HEK293 (cell line): ENCODE measurements around the gene CCDC127.

Source experiments
- CTCF ChIA-PET: fragments of 350-600 bp; formaldehyde crosslinking; extraction: SDS; loops from one replicate; lab custom pipeline; 2021; ENCODE audit warnings: antibody characterized with exemption; lab: Yijun Ruan, JAX
- POLR2A ChIA-PET: fragments of 300-600 bp; formaldehyde crosslinking; extraction: SDS; loops from one replicate; lab custom pipeline; 2020; ENCODE audit warnings: antibody characterized with exemption, inconsistent platforms; lab: Yijun Ruan, JAX
- H3K27ac ChIP-seq: fragments of 200-500 bp; sonication (Bioruptor generic); 2 replicates; pipeline ENCODE4 v1.5.1; 2014; ENCODE audit warnings: low read depth, low read length, control low read depth, inconsistent platforms; ENCODE audit errors: extremely low read depth
- H3K36me3 ChIP-seq, 2 experiments: fragments of 200-500 bp in 1 of 2; sonication (Bioruptor generic) in 1 of 2; 1 replicate in 1 of 2; 2 replicates in 1 of 2; pipeline ENCODE4 v1.5.1; 2014 to 2017; ENCODE audit warnings: inconsistent platforms in 2 of 2, low read length in 2 of 2; ENCODE audit not compliant: control insufficient read depth in 2 of 2, insufficient read depth in 1 of 2
- H3K4me1 ChIP-seq: fragments of 200-500 bp; sonication (Bioruptor generic); 2 replicates; pipeline ENCODE4 v1.5.1; 2014; ENCODE audit warnings: mild to moderate bottlenecking, low read length, inconsistent platforms; ENCODE audit not compliant: control insufficient read depth, insufficient read depth
- H3K4me3 ChIP-seq: 2 replicates; pipeline ENCODE4 v1.5.1; 2011; ENCODE audit warnings: low read depth, mild to moderate bottlenecking, control low read depth, low read length, moderate library complexity
- H3K9me3 ChIP-seq: fragments of 200-500 bp; sonication (Bioruptor generic); 2 replicates; pipeline ENCODE4 v1.5.1; 2014; ENCODE audit warnings: low read depth, low read length, inconsistent platforms; ENCODE audit not compliant: control insufficient read depth, insufficient read depth
- FEZF1 ChIP-seq: fragments of 450-650 bp; formaldehyde crosslinking; IDR thresholded peaks from 2 replicates; pipeline ENCODE4 v1.5.1; 2016; ENCODE audit warnings: missing biosample characterization, missing genetic modification characterization
- GFI1B ChIP-seq: fragments of 450-650 bp; formaldehyde crosslinking; IDR thresholded peaks from 2 replicates; pipeline ENCODE4 v1.5.1; 2016; ENCODE audit warnings: missing biosample characterization, missing genetic modification characterization
- HOXC10 ChIP-seq: sonication (generic); formaldehyde crosslinking; IDR thresholded peaks from 2 replicates; pipeline ENCODE4 v1.8.1; 2023; ENCODE audit warnings: mild to moderate bottlenecking, missing genetic modification reagents
- KLF10 ChIP-seq: fragments of 450-650 bp; IDR thresholded peaks from 2 replicates; pipeline ENCODE4 v1.5.1; 2018; ENCODE audit warnings: missing biosample characterization, mild to moderate bottlenecking, missing genetic modification characterization
- SCRT2 ChIP-seq: fragments of 450-650 bp; formaldehyde crosslinking; IDR thresholded peaks from 2 replicates; pipeline ENCODE4 v1.5.1; 2016; ENCODE audit warnings: missing biosample characterization, missing genetic modification characterization
- SP3 ChIP-seq: fragments of 450-650 bp; formaldehyde crosslinking; IDR thresholded peaks from 2 replicates; pipeline ENCODE4 v1.5.1; 2016; ENCODE audit warnings: missing biosample characterization, missing genetic modification characterization
- TSHZ1 ChIP-seq: fragments of 450-650 bp; formaldehyde crosslinking; IDR thresholded peaks from 2 replicates; pipeline ENCODE4 v1.5.1; 2016; ENCODE audit warnings: missing biosample characterization, missing genetic modification characterization, borderline replicate concordance
- WT1 ChIP-seq: fragments of 450-650 bp; formaldehyde crosslinking; IDR thresholded peaks from 2 replicates; pipeline ENCODE4 v1.5.1; 2016; ENCODE audit warnings: missing biosample characterization, missing genetic modification characterization
- ZBTB1 ChIP-seq: fragments of 450-650 bp; formaldehyde crosslinking; IDR thresholded peaks from 2 replicates; pipeline ENCODE4 v1.5.1; 2016; ENCODE audit warnings: missing biosample characterization, missing genetic modification characterization
- ZBTB17 ChIP-seq: fragments of 450-650 bp; formaldehyde crosslinking; IDR thresholded peaks from 2 replicates; pipeline ENCODE4 v1.5.1; 2016; ENCODE audit warnings: missing biosample characterization, missing genetic modification characterization
- ZBTB6 ChIP-seq: fragments of 450-650 bp; formaldehyde crosslinking; IDR thresholded peaks from 2 replicates; pipeline ENCODE4 v1.5.1; 2017; ENCODE audit warnings: missing biosample characterization, missing genetic modification characterization
- ZBTB8A ChIP-seq: fragments of 450-650 bp; formaldehyde crosslinking; IDR thresholded peaks from 2 replicates; pipeline ENCODE4 v1.5.1; 2016; ENCODE audit warnings: missing biosample characterization, missing genetic modification characterization
- ZFP3 ChIP-seq: fragments of 450-650 bp; formaldehyde crosslinking; IDR thresholded peaks from 2 replicates; pipeline ENCODE4 v1.5.1; 2016; ENCODE audit warnings: low read depth, missing biosample characterization, missing genetic modification characterization
- ZNF19 ChIP-seq: fragments of 450-650 bp; formaldehyde crosslinking; IDR thresholded peaks from 2 replicates; pipeline ENCODE4; 2016; ENCODE audit warnings: missing biosample characterization, missing genetic modification characterization, low read depth
- ZNF239 ChIP-seq: fragments of 450-650 bp; formaldehyde crosslinking; IDR thresholded peaks from 2 replicates; pipeline ENCODE4 v1.5.1; 2016; ENCODE audit warnings: missing biosample characterization, missing genetic modification characterization
- ZNF274 ChIP-seq, 2 experiments: fragments of 200-500 bp in 1 of 2; fragments of 450-650 bp in 1 of 2; sonication (Bioruptor generic) in 1 of 2; formaldehyde crosslinking in 1 of 2; IDR thresholded peaks; 2 replicates each; pipeline versions ENCODE4 v1.5.1 to v1.6.1; 2014 to 2016; ENCODE audit warnings: borderline replicate concordance in 1 of 2, inconsistent platforms in 1 of 2, low read length in 1 of 2, missing biosample characterization in 1 of 2, missing genetic modification characterization in 1 of 2
- ZNF416 ChIP-seq: fragments of 450-650 bp; formaldehyde crosslinking; IDR thresholded peaks from 2 replicates; pipeline ENCODE4 v1.5.1; 2016; ENCODE audit warnings: missing biosample characterization, missing genetic modification characterization
- ZNF449 ChIP-seq: fragments of 450-650 bp; formaldehyde crosslinking; IDR thresholded peaks from 2 replicates; pipeline ENCODE4 v1.5.1; 2017; ENCODE audit warnings: missing biosample characterization, mild to moderate bottlenecking, missing genetic modification characterization, moderate library complexity
- ZNF514 ChIP-seq: fragments of 450-650 bp; formaldehyde crosslinking; IDR thresholded peaks from 2 replicates; pipeline ENCODE4 v1.5.1; 2016; ENCODE audit warnings: missing biosample characterization, missing genetic modification characterization
- ZNF561 ChIP-seq: fragments of 450-650 bp; IDR thresholded peaks from 2 replicates; pipeline ENCODE4 v1.5.1; 2018; ENCODE audit warnings: missing biosample characterization, missing genetic modification characterization, borderline replicate concordance
- ZNF600 ChIP-seq: fragments of 450-650 bp; formaldehyde crosslinking; IDR thresholded peaks from 2 replicates; pipeline ENCODE4 v1.5.1; 2016; ENCODE audit warnings: missing biosample characterization, missing genetic modification characterization
- ZNF629 ChIP-seq: fragments of 450-650 bp; formaldehyde crosslinking; IDR thresholded peaks from 2 replicates; pipeline ENCODE4 v1.5.1; 2017; ENCODE audit warnings: missing biosample characterization, missing genetic modification characterization
- ZNF660 ChIP-seq: fragments of 450-650 bp; IDR thresholded peaks from 2 replicates; pipeline ENCODE4 v1.5.1; 2018; ENCODE audit warnings: missing biosample characterization, mild to moderate bottlenecking, missing genetic modification characterization
- ZNF704 ChIP-seq: fragments of 450-650 bp; formaldehyde crosslinking; IDR thresholded peaks from 2 replicates; pipeline ENCODE4 v1.5.1; 2016; ENCODE audit warnings: missing biosample characterization, missing genetic modification characterization

The CCDC127 gene

GRCh38 chr5:189486-189885 lies 28.5 kb downstream of the CCDC127 start:
- POLR2A ChIA-PET = interaction anchor here (1.5 to 1.9 kb wide), 2 partner anchors 29 to 82 kb away, joined by 6 to 18 read pairs; partner anchors contain the start of genes CCDC127, PDCD6 and SDHA

GRCh38 chr5:188488-189481 lies 29.2 kb downstream of the CCDC127 start:
- H3K4me3 ChIP-seq = no peak overlapping the region
- H3K36me3 ChIP-seq = no peaks in the 10 kb centered on the region
- no peaks in the 10 kb centered on the region for H3K9me3 ChIP-seq
- ChIA-PET CTCF (interaction anchor here (0.6 to 1.7 kb wide), 25 partner anchors 9 to 470 kb away, joined by 3 to 13 read pairs (median 4); partner anchors contain the start of genes CCDC127, PDCD6 and SDHA), POLR2A (interaction anchor here (0.5 to 1.9 kb wide), 6 partner anchors 8 to 88 kb away, joined by 3 to 18 read pairs (median 3); partner anchors contain the start of genes CCDC127, PDCD6 and SDHA)
- H3K27ac ChIP-seq = no peak overlapping the region; the same call in 1 of the 2 replicates
- H3K4me1 ChIP-seq = peaks cover 4% of the 10 kb centered on the region
- TF ChIP-seq ZNF629 (tag by site-specific recombination) (peak; percentile 38; the same call in 1 of the 2 replicates), ZNF660 (tag by site-specific recombination) (peak; percentile 70), GFI1B (no peak), ZNF274 (IDR thresholded peaks at IDR 0.05; ENCODE audit: low read length) (no peak), ZNF274 (tag by site-specific recombination; IDR thresholded peaks at IDR 0.05; ENCODE audit: borderline replicate concordance) (no peak), ZNF239 (tag by site-specific recombination) (no peak), ZBTB6 (tag by site-specific recombination) (peak; percentile 79; the same call in 1 of the 2 replicates), ZNF514 (no peak), SCRT2 (tag by site-specific recombination) (peak; percentile 80), ZBTB17 (tag by site-specific recombination) (peak; percentile 92), FEZF1 (no peak), HOXC10 (CRISPR knock-in tag) (no peak), ZNF600 (tag by site-specific recombination) (peak; percentile 86), ZNF416 (tag by site-specific recombination) (no peak), ZNF704 (tag by site-specific recombination) (no peak), KLF10 (tag by site-specific recombination) (no peak)

More at GRCh38 chr5:189486-189885, 28.5 kb downstream of the CCDC127 start:
- H3K36me3 ChIP-seq = no peaks in the 10 kb centered on the region
- H3K4me1 ChIP-seq = peaks cover 4% of the 10 kb centered on the region
- H3K27ac ChIP-seq = no peak overlapping the region
- TF ChIP-seq ZBTB8A (tag by site-specific recombination) = no peak
- TF ChIP-seq ZNF449 (tag by site-specific recombination) = no peak
- no peak for TF ChIP-seq TSHZ1 (tag by site-specific recombination)
- TF ChIP-seq WT1 (tag by site-specific recombination) = no peak
- no peak for TF ChIP-seq SP3 (tag by site-specific recombination)
- no peak for TF ChIP-seq ZFP3 (tag by site-specific recombination)
- TF ChIP-seq ZNF561 (tag by site-specific recombination) = no peak
- TF ChIP-seq ZBTB1 (tag by site-specific recombination) = no peak
- no peak for TF ChIP-seq ZNF19
- no peaks in the 10 kb centered on the region for H3K9me3 ChIP-seq
- CTCF ChIA-PET = no interaction called here
- H3K4me3 ChIP-seq = no peak overlapping the region
